Head of caudate nucleus (tissue), 42 donors: ENCODE results near the gene PC.

ENCODE experiments used
- DNase-seq, 42 donors: peaks; one replicate each; pipeline versions ENCODE4 v3.0.0 to v3.0.0-alpha.2; 2020 to 2021; ENCODE audit warnings: mixed read lengths in 7 of 42
- intact Hi-C: fragments of 100-400 bp; cut with DNase I; formaldehyde crosslinking; loops from one replicate; pipeline ENCODE4 v1.15.0; 2022

Gene PC

DNA sequence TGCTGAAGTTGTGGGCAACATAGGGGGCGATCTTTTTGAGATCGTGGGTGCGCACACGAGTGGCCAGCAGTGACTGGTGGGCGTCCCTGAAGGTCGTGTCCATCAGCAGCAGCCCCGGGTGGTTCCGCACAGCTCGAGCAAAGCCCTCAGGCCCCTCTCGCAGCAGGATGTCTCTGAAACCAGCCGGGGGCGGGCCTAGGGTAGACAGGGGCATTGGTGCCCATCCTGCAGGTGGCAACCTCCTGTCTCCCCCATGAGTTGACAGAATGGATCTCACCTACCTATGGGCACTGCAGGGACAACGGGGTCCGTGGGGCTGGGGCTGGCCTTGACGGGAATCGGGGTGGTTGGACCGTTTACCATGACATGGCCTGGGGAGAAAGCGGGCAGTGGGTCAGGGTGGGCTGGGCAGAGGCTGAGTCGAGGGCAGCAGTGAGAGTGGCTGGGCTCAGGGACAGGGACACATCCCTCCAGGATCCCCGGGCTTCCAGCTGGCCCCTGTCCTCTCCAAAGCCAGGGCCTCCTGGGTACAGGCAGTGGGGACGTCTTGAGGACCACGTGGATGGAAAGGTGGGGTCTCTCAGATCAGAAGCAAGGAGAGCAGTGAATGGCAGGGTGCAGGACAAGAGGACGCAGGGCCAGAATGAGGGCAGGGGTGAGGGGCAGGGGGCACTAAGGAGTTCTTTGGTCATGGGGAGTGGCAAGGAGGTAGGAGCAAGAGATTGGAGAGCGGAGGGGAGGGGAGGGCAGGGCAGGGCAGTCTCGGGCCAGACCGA is 105.5 kb downstream of the PC start:
- peak in 1 of 42 donors; percentile 6 for DNase-seq
- intact Hi-C loops: no loop called here

- intact Hi-C loops: no loop called here
- peak in 2 of 42 donors; percentile 5 to 31 for DNase-seq
Measured at GRCh38 chr11:66851698-66852465, 106.3 kb downstream of the PC start.

DNA sequence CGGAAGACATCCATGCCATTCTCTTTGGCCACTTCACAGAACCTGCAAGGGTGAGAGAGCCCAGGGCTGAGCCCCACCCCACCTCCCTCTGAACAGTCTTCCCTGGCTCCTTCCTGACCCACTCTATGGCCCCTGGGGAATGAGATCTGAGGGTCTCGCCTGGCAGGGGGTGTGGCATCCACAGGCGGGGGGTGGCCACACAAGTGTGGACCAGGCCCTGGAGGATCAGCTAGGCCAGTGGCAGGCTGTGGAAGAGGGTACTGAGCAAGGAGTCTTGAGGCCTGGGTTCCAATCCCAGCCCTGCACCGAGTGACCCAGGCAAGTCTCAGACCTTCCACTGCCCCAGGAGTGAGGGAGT is 107.0 kb downstream of the PC start:
- intact Hi-C loops: no loop called here
- DNase-seq: peak in 4 of 42 donors; percentile 5 to 24 (median 10)

- DNase-seq: peak in 5 of 42 donors; percentile 5 to 25 (median 20)
- intact Hi-C loops: no loop called here
Measured at GRCh38 chr11:66850588-66851238, 107.5 kb downstream of the PC start.

DNA sequence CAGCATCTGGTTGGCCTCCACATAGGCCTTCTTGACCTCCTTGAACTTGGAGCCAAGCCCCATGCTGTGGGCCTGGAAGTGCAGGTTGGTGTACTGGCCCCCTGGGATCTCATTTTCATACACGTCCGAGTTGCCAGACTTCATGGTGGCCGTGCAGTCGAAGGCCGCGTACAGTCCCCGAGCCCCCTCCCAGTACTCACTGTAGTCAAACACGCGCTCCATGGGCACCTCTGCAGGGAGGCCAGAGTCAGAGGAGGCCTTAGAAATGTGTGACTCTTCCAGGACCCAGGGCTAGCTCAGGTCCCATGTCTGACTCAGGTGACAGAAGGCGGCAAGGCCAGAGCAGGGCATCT is 108.0 kb downstream of the PC start:
- intact Hi-C loops: no loop called here
- DNase-seq: peak in 5 of 42 donors; percentile 3 to 38 (median 15)

GRCh38 chr11:66849501-66850234 is 108.5 kb downstream of the PC start:
- DNase-seq: peak in 8 of 42 donors; percentile 3 to 31 (median 11)

GRCh38 chr11:66848671-66849500 is 109.3 kb downstream of the PC start:
- DNase-seq: peak in 10 of 42 donors; percentile 5 to 40 (median 13)
- intact Hi-C loops: loop anchor here (10.0 kb wide), 2 partner anchors 104 to 274 kb away; a partner anchor contains a TSS

More at GRCh38 chr11:66849501-66850234, 108.5 kb downstream of the PC start:
- intact Hi-C loops: loop anchor here (10.0 kb wide), 2 partner anchors 105 to 275 kb away; a partner anchor contains a TSS

DNA sequence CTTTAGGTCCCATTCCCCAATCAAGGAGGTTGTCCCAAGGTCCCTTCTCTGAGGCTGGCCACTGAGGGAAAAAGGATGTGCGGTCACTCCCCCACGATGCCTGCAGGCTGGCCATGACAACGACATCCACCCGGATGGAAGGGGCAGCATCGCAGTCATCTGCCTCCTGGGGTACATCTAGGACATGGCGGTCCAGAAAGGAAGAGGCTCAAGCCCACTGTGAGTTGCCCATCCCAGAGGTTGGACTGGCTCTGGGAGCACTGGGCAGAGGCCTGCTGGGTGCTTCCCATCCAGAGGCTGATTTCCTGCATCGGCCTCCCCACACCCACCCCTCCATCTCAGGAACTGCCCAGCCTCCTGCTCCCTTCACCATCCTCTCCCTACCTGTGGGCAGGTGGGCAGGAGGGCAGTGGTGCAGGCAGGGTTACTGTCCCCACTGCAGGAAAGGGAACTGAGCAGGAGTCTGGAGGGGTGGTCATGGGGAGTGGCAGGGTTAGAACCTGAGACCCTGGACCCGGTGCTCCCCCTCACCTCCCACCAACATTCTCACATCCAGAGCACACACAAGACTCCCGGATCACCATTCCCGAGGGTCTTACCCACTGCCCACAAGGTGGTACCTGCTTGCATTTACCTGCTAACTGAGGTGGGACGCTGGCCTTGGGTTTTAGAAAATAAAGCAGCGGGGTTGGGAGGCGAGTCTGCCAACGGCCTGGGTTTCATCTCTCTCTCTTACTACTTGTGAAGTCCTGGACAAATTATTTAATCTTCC is 110.5 kb downstream of the PC start:
- peak in 11 of 42 donors; percentile 5 to 26 (median 13) for DNase-seq
- intact Hi-C loops: loop anchor here (10.0 kb wide), 2 partner anchors 103 to 273 kb away; a partner anchor contains a TSS

DNA sequence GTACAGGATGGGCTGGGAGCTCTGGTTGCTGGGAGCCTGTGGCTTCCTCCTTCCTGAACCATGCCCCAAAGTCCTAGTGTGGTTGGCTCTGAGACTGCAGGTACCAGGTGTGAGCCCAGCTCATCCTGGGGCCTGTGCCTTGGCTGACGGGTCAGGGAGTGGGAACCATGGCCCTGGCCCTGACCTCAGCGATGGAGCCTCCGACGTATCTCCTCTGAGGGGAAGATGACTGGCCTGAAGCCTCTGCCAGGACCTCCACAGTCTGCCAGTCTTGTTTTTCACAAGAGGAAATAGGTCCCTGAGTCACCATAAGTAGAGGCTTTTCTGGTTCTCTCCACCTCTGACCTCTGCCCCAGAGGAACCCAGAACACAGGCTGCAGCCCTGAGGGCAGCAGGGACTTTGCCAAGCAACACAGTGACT is 111.5 kb downstream of the PC start:
- peak in 9 of 42 donors; percentile 4 to 29 (median 10) for DNase-seq
- intact Hi-C loops: loop anchor here (10.0 kb wide), 2 partner anchors 102 to 272 kb away; a partner anchor contains a TSS

- peak in 7 of 42 donors; percentile 5 to 24 (median 12) for DNase-seq
- intact Hi-C loops: loop anchor here (10.0 kb wide), 2 partner anchors 101 to 271 kb away; a partner anchor contains a TSS
Measured at GRCh38 chr11:66845876-66846212, 112.3 kb downstream of the PC start.

DNA sequence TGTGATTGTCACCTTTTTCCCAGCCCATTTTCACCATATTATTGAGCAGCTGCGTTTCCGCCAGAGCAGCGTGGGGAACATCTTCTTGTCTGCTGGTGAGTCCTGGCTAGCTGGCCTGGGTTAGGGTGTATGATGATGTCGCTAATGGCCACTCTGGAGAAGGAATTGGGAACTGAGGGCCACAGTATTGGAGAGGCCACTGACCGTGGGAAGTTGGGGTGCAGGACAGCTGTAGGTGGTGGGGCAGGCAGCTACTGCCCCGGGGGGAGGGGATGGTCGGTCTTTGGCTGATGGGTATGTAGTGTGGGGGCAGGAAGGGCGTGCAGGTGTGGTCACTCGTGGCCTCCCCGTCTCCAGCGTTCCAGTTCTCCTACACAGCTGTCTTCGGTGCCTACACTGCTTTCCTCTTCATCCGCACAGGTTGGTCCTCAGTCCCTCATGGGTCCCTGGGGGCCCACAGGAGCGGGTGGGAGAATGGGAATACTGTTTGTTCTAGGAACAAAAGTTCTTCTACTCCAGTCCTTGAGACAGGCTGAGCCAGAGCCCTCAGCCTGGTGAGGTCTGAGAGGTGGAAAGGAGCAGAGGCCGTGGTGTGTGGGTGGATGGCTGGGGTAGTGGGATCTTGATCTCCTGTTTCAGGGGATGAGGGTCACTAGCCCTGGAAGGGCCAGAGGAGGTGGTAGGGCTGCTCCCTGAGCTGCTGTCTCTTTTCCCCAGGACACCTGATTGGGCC is 112.9 kb downstream of the PC start:
- peak in 10 of 42 donors; percentile 6 to 42 (median 16) for DNase-seq
- intact Hi-C loops: loop anchor here (10.0 kb wide), 2 partner anchors 101 to 271 kb away; a partner anchor contains a TSS

GRCh38 chr11:66844496-66845142 is 113.6 kb downstream of the PC start:
- intact Hi-C loops: loop anchor here (10.0 kb wide), 2 partner anchors 100 to 270 kb away; a partner anchor contains a TSS
- peak in 9 of 42 donors; percentile 7 to 42 (median 31) for DNase-seq

DNA sequence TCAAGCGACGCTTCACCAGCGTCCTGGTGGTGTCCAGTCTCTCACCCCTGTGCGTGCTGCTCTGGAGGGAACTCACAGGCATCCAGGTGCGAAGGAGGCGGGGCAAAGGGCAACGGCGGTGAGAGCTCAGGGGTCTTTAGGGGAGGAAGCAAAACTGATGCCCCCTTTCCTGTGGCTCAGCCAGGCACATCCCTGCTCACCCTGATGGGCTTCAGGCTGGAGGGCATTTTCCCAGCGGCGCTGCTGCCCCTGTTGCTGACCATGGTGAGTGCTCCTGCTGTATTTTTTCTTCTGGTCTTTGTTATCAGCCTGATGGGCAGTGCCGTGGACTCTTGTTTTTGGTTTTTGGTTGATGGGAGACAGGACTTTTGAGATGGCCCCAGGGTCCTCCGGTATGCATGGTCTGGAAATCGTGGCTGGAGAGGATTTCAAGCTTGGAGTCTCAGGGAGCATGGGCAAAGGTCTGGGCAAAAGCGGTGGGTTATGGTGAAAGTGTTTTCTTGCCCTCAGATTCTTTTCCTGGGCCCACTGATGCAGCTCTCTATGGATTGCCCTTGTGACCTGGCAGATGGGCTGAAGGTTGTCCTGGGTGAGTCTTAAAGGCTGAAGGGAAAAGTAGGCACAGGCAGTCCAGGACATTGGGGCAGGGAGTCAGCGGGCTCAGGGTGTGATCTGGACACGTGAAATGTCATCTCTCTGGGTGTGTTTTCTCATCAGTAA is 114.2 kb downstream of the PC start:
- DNase-seq: peak in 6 of 42 donors; percentile 4 to 36 (median 18)
- intact Hi-C loops: loop anchor here (10.0 kb wide), 2 partner anchors 99 to 269 kb away; a partner anchor contains a TSS

DNA sequence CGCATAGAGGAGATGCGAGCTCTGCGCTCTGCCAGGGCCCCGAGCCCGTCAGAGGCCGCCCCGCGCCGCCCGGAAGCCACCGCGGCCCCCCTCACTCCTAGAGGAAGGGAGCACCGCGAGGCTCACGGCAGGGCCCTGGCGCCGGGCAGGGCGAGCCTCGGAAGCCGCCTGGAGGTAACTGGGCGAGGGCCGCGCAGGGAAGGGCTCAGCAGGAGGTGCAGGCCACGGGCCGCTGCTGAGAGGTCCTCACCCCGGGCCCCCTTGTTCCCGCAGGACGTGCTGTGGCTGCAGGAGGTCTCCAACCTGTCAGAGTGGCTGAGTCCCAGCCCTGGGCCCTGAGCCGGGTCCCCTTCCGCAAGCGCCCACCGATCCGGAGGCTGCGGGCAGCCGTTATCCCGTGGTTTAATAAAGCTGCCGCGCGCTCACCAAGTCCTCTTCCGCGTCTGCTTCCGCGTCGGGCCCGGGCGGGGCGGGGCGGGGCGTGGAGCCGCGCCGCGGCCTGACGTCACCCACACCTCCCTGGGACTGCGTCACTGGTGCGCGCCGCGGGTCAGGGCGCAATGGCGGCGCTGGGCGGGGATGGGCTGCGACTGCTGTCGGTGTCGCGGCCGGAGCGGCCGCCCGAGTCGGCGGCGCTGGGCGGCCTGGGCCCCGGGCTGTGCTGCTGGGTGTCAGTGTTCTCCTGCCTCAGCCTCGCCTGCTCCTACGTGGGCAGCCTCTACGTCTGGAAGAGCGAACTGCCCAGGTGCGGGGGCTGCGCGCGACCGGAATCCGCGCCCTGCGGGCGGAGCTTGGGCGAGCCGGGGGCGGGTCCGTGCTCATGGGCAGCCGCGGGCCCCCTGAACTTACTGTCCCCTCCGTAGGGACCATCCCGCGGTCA is 115.0 kb downstream of the PC start, which contains the start of gene RCE1:
Gene RCE1 (plus strand): TSS at position 546 of the 880 bp plus-strand sequence. CDS start 15 bp downstream, at position 561.
- DNase-seq: peak; percentile 69 to 96 (median 92)
- intact Hi-C loops: loop anchor here (10.0 kb wide), 2 partner anchors 98 to 268 kb away; a partner anchor contains a TSS
